Cardiac muscle cell (in vitro differentiated cells and primary cell): ENCODE data around the gene REPIN1. TPM values are rescaled to one million over a fixed set of nuclear protein-coding genes. Genes with fewer than 3 reads are reported as not detected.
A peak's percentile ranks its signal among the peaks of the same experiment; 100 is the strongest.

Source experiments
- DNase-seq, 2 donors: peaks; one replicate each; pipeline versions ENCODE4 v3.0.0 to v3.0.0-alpha.2; 2010 to 2017; ENCODE audit warnings: low read depth in 1 of 2, low spot score in 1 of 2
- H3K27ac ChIP-seq: fragments of 200-600 bp; sonication (generic); 2 replicates; pipeline ENCODE4 v1.5.1; 2016
- H3K27me3 ChIP-seq: fragments of 200-600 bp; sonication (generic); 2 replicates; pipeline ENCODE4 v1.6.0; 2016; ENCODE audit warnings: control low read depth
- H3K36me3 ChIP-seq: fragments of 200-600 bp; sonication (generic); 2 replicates; pipeline ENCODE4 v1.5.1; 2016; ENCODE audit warnings: control low read depth
- H3K4me1 ChIP-seq: fragments of 200-600 bp; sonication (generic); 2 replicates; pipeline ENCODE4 v1.8.1; 2017; ENCODE audit warnings: low read depth, mild to moderate bottlenecking, mixed run types
- H3K4me3 ChIP-seq: fragments of 200-600 bp; sonication (generic); 2 replicates; pipeline ENCODE4 v1.5.1; 2016; ENCODE audit warnings: mild to moderate bottlenecking
- H3K9me3 ChIP-seq: fragments of 200-600 bp; sonication (generic); 2 replicates; pipeline ENCODE4 v1.5.1; 2017; ENCODE audit warnings: low read depth, mild to moderate bottlenecking, control low read depth
- CTCF ChIP-seq: IDR thresholded peaks from 2 replicates; pipeline ENCODE4 v1.5.1; 2012; ENCODE audit warnings: low read depth, mild to moderate bottlenecking, low read length
- polyA plus RNA-seq: library from polyadenylated mRNA; unstranded; fragments of >200 nt; fragmentation: Nextera tagmentation; extraction: Ambion mirVana; gene quantifications from 2 replicates; pipeline ENCODE4 v1.2.1, GENCODE V29; 2016
- total RNA-seq: library from RNA; depleted of rRNA; stranded (reverse); fragments of >200 nt; gene quantifications from 2 replicates; pipeline ENCODE4 v1.2.3, GENCODE V29; 2016

REPIN1 gene
- total and polyA plus RNA-seq, 2 experiments from 2014 or later: 185 to 270 TPM

- Histone ChIP-seq H3K9me3 (no peaks in the 10 kb centered on the region), H3K4me3 (no peak overlapping the region), H3K27ac (no peak overlapping the region), H3K4me1 (peaks cover 13% of the 10 kb centered on the region), H3K27me3 (no peaks in the 10 kb centered on the region), H3K36me3 (no peaks in the 10 kb centered on the region)
- no peak for TF ChIP-seq CTCF
- DNase-seq: peak in 1 of 2 donors; percentile 10
Observed at GRCh38 chr7:150406567-150407421, 38.2 kb downstream of the REPIN1 start.

- no peaks in the 10 kb centered on the region for H3K27me3 ChIP-seq
- no peak overlapping the region for H3K4me3 ChIP-seq
- TF ChIP-seq CTCF: no peak
- no peaks in the 10 kb centered on the region for H3K9me3 ChIP-seq
- H3K27ac ChIP-seq: no peak overlapping the region
- no peaks in the 10 kb centered on the region for H3K36me3 ChIP-seq
- DNase-seq: no peak
- H3K4me1 ChIP-seq: peaks cover 13% of the 10 kb centered on the region
Observed at GRCh38 chr7:150407588-150408392, 39.2 kb downstream of the REPIN1 start.

GRCh38 chr7:150408393-150409299 lies 40.0 kb downstream of the REPIN1 start:
- H3K27ac ChIP-seq: no peak overlapping the region
- no peak for DNase-seq

GRCh38 chr7:150409300-150410030 lies 40.8 kb downstream of the REPIN1 start:
- peaks cover 5% of the 10 kb centered on the region for H3K4me1 ChIP-seq
- no peak for DNase-seq

More at GRCh38 chr7:150408393-150409299, 40.0 kb downstream of the REPIN1 start:
- Histone ChIP-seq H3K36me3 (no peaks in the 10 kb centered on the region), H3K27me3 (no peaks in the 10 kb centered on the region), H3K9me3 (no peaks in the 10 kb centered on the region), H3K4me1 (peaks cover 13% of the 10 kb centered on the region), H3K4me3 (no peak overlapping the region)
- no peak for TF ChIP-seq CTCF

More at GRCh38 chr7:150409300-150410030, 40.8 kb downstream of the REPIN1 start:
- Histone ChIP-seq H3K36me3 (no peaks in the 10 kb centered on the region), H3K27ac (no peak overlapping the region), H3K9me3 (no peaks in the 10 kb centered on the region), H3K27me3 (no peaks in the 10 kb centered on the region), H3K4me3 (no peak overlapping the region)
- no peak for TF ChIP-seq CTCF
